Measurements from ENCODE around the gene DPH6.

GRCh38 chr15:35410775-35411174 is 135.2 kb downstream of the DPH6 start:
- TF ChIP-seq CTCF (IDR thresholded peaks at IDR 0.05) (no peak), ZNF121 (CRISPR knock-in tag; IDR thresholded peaks at IDR 0.05) (no peak), ZNF138 (CRISPR knock-in tag; conservative IDR thresholded peaks at IDR 0.05) (no peak), ATF6 (CRISPR knock-in tag; IDR thresholded peaks at IDR 0.05) (no peak), TEAD4 (CRISPR knock-in tag; IDR thresholded peaks at IDR 0.05) (no peak), ZNF425 (CRISPR knock-in tag; conservative IDR thresholded peaks at IDR 0.05) (no peak)
